ENCODE results near the gene SHPK. TPM values are rescaled to one million over a fixed set of nuclear protein-coding genes. Genes with fewer than 3 reads are reported as not detected.

Gene SHPK
- total RNA-seq, 6 experiments from 2014 or later, result 13.5 to 26.1 (median 22.8) TPM

GRCh38 chr17:3657874-3658783, 22.1 kb upstream of the SHPK start:
- no peak overlapping the region for H3K27ac ChIP-seq
- intact Hi-C loops (cut with DNase I), result no loop called here
- peaks cover 0 to 16% (median 4%) of the 10 kb centered on the region in 4 donors for H3K4me1 ChIP-seq
- TF ChIP-seq CTCF (IDR thresholded peaks at IDR 0.05) (no peak), POLR2A (IDR thresholded peaks at IDR 0.05) (no peak)
- ATAC-seq, result no peak
- no peak for DNase-seq
- H3K4me3 ChIP-seq, result no peak overlapping the region
- H3K27me3 ChIP-seq, result no peaks in the 10 kb centered on the region
- H3K9me3 ChIP-seq, result no peaks in the 10 kb centered on the region
- WGBS (ENCODE audit: insufficient coverage, low coverage, low lambda C conversion rate, missing lambda C conversion rate), result 83% methylated on average over 7 of the region's 42 CpGs
- H3K36me3 ChIP-seq, result no peaks in the 10 kb centered on the region

GRCh38 chr17:3657588-3657869, 21.5 kb upstream of the SHPK start:
- no peak for ATAC-seq
- WGBS (ENCODE audit: insufficient coverage, low coverage, low lambda C conversion rate, missing lambda C conversion rate), result 82% methylated on average over 3 of the region's 7 CpGs
- DNase-seq, result no peak
- H3K4me3 ChIP-seq, result no peak overlapping the region
- intact Hi-C loops (cut with DNase I), result no loop called here
- no peak for TF ChIP-seq POLR2A (IDR thresholded peaks at IDR 0.05)
- no peak for TF ChIP-seq CTCF (IDR thresholded peaks at IDR 0.05)
- H3K9me3 ChIP-seq, result no peaks in the 10 kb centered on the region
- no peaks in the 10 kb centered on the region for H3K36me3 ChIP-seq
- H3K4me1 ChIP-seq, result peaks cover 0 to 16% (median 4%) of the 10 kb centered on the region in 4 donors
- H3K27ac ChIP-seq, result no peak overlapping the region
- H3K27me3 ChIP-seq, result no peaks in the 10 kb centered on the region

- WGBS (ENCODE audit: insufficient coverage, low coverage, low lambda C conversion rate, missing lambda C conversion rate), result 73% methylated on average over 7 of the region's 16 CpGs
- DNase-seq (no peak), ATAC-seq (no peak)
- Histone ChIP-seq H3K27me3 (no peaks in the 10 kb centered on the region), H3K36me3 (no peaks in the 10 kb centered on the region), H3K4me1 (peaks cover 0 to 13% (median 4%) of the 10 kb centered on the region in 4 donors), H3K9me3 (no peaks in the 10 kb centered on the region), H3K4me3 (no peak overlapping the region), H3K27ac (no peak overlapping the region)
- no peak for TF ChIP-seq POLR2A (IDR thresholded peaks at IDR 0.05)
- TF ChIP-seq CTCF (IDR thresholded peaks at IDR 0.05), result no peak
- intact Hi-C loops (cut with DNase I), result no loop called here
Observed at GRCh38 chr17:3656755-3657587, 20.9 kb upstream of the SHPK start.

GRCh38 chr17:3656353-3656752, 20.3 kb upstream of the SHPK start:
- H3K27ac ChIP-seq, result no peak overlapping the region
- H3K4me3 ChIP-seq, result no peak overlapping the region
- H3K27me3 ChIP-seq, result no peaks in the 10 kb centered on the region
- no peak for TF ChIP-seq CTCF (IDR thresholded peaks at IDR 0.05)
- TF ChIP-seq POLR2A (IDR thresholded peaks at IDR 0.05), result no peak
- no peaks in the 10 kb centered on the region for H3K9me3 ChIP-seq
- ATAC-seq, result no peak
- 74% methylated on average over 7 of the region's 16 CpGs for WGBS (ENCODE audit: insufficient coverage, low coverage, low lambda C conversion rate, missing lambda C conversion rate)
- intact Hi-C loops (cut with DNase I), result no loop called here
- DNase-seq, result no peak
- no peaks in the 10 kb centered on the region for H3K36me3 ChIP-seq
- H3K4me1 ChIP-seq, result peaks cover 0 to 7% (median 1%) of the 10 kb centered on the region in 4 donors
